GM12878 (cell line): ENCODE data around the gene ZNF567. TPM values are rescaled to one million over a fixed set of nuclear protein-coding genes. Genes with fewer than 3 reads are reported as not detected.

ENCODE experiments used
- ATAC-seq: fragments of 200-7000 bp; cut with Tn5 transposase; 3 replicates; pipeline ENCODE4 v1.9.1; 2020; ENCODE audit warnings: mild to moderate bottlenecking, moderate library complexity
- BruUV-seq: library from RNA; stranded (reverse); fragments of 400-500 nt; replicated peaks from 2 replicates; lab custom pipeline; 2021; lab: Mats Ljungman, UMichigan
- CTCF ChIA-PET: fragments of 300-600 bp; sonication (Branson Sonifier 250); formaldehyde crosslinking; extraction: SDS; loops from one replicate; lab custom pipeline; 2021; ENCODE audit warnings: inconsistent platforms; lab: Yijun Ruan, JAX
- POLR2A ChIA-PET: fragments of 350-600 bp; formaldehyde crosslinking; extraction: SDS; loops from one replicate; lab custom pipeline; 2021; ENCODE audit warnings: inconsistent platforms; lab: Charles Lee
- RAD21 ChIA-PET: fragments of 300-600 bp; sonication (Branson Sonifier 250); formaldehyde crosslinking; loops from one replicate; lab custom pipeline; 2023; ENCODE audit warnings: antibody characterized with exemption; ENCODE audit not compliant: unreplicated experiment; lab: Charles Lee
- SMC1A ChIA-PET: fragments of 300-600 bp; sonication (Branson Sonifier 250); formaldehyde crosslinking; loops from one replicate; lab custom pipeline; 2023; ENCODE audit not compliant: unreplicated experiment, uncharacterized antibody; lab: Charles Lee
- DNase-seq: peaks from one replicate; pipeline ENCODE4 v3.0.0-alpha.2; 2011; ENCODE audit warnings: low read depth, low spot score
- FAIRE-seq: peaks from 3 replicates; lab custom pipeline; 2011; peaks lifted over from hg19 to GRCh38; lab: Jason Lieb, UNC
- H2AFZ ChIP-seq: 2 replicates; pipeline ENCODE4 v1.6.0; 2011; ENCODE audit warnings: low read depth, low read length, control low read depth; ENCODE audit not compliant: control insufficient read depth
- H3K27ac ChIP-seq: 2 replicates; pipeline ENCODE4 v1.5.1; 2011; ENCODE audit warnings: control low read depth; ENCODE audit not compliant: control insufficient read depth, insufficient read depth
- H3K27me3 ChIP-seq, 2 experiments: replicated peaks in 1 of 2; 2 replicates each; pipeline versions ENCODE4 v1.6.0 to v1.6.1; 2011; ENCODE audit warnings: low read length in 1 of 2; ENCODE audit not compliant: control insufficient read depth in 2 of 2, insufficient read depth in 2 of 2
- H3K36me3 ChIP-seq, 2 experiments: 2 replicates each; pipeline ENCODE4 v1.5.1; 2011; ENCODE audit warnings: low read length in 1 of 2; ENCODE audit not compliant: control insufficient read depth in 2 of 2, insufficient read depth in 2 of 2
- H3K4me1 ChIP-seq: 2 replicates; pipeline ENCODE4 v1.6.1; 2011; ENCODE audit warnings: mild to moderate bottlenecking, low read length, moderate library complexity, mixed read lengths; ENCODE audit not compliant: control insufficient read depth, insufficient read depth
- H3K4me2 ChIP-seq: 2 replicates; pipeline ENCODE4 v1.6.0; 2011; ENCODE audit warnings: control low read depth; ENCODE audit not compliant: control insufficient read depth, insufficient read depth
- H3K4me3 ChIP-seq: fragments of 200-600 bp; sonication (generic); 2 replicates; pipeline ENCODE4 v1.5.1; 2016
- H3K79me2 ChIP-seq: 2 replicates; pipeline ENCODE4 v1.6.0; 2011; ENCODE audit warnings: low read length; ENCODE audit not compliant: control insufficient read depth, insufficient read depth
- H3K9ac ChIP-seq: 2 replicates; pipeline ENCODE4 v1.8.0; 2011; ENCODE audit warnings: low read length, control low read depth, mixed read lengths; ENCODE audit not compliant: control insufficient read depth, insufficient read depth
- H3K9me3 ChIP-seq: replicated peaks from 3 replicates; pipeline ENCODE4 v1.5.1; 2011; ENCODE audit warnings: mild to moderate bottlenecking, low read length; ENCODE audit not compliant: control insufficient read depth, insufficient read depth
- H4K20me1 ChIP-seq: 2 replicates; pipeline ENCODE4 v1.6.0; 2011; ENCODE audit not compliant: control insufficient read depth, insufficient read depth
- ASH2L ChIP-seq: fragments of 300-600, 200-600 bp; sonication (generic); IDR thresholded peaks from 2 replicates; pipeline ENCODE4 v1.6.1; 2017; ENCODE audit warnings: low read depth, mild to moderate bottlenecking, borderline replicate concordance
- CBX5 ChIP-seq: sonication (generic); IDR thresholded peaks from 2 replicates; pipeline ENCODE4 v1.6.1; 2016; ENCODE audit warnings: low read depth, moderate library complexity, mild to moderate bottlenecking, inconsistent platforms
- PAX8 ChIP-seq: fragments of 450-650 bp; IDR thresholded peaks from 2 replicates; pipeline ENCODE4 v1.6.1; 2017; ENCODE audit warnings: mild to moderate bottlenecking, moderate library complexity
- RELB ChIP-seq: fragments of 450-650 bp; IDR thresholded peaks from 2 replicates; pipeline ENCODE4 v1.6.1; 2017; ENCODE audit warnings: low read depth, mild to moderate bottlenecking, moderate library complexity
- SREBF1 ChIP-seq: IDR thresholded peaks from 2 replicates; pipeline ENCODE4 v1.6.1; 2012; ENCODE audit warnings: mild to moderate bottlenecking, low read length
- SUZ12 ChIP-seq: fragments of 200-600 bp; sonication (generic); IDR thresholded peaks from one replicate; pipeline ENCODE4 v1.6.1; 2018; ENCODE audit warnings: antibody characterized with exemption, mild to moderate bottlenecking; ENCODE audit not compliant: unreplicated experiment
- ZNF274 ChIP-seq: IDR thresholded peaks from one replicate; pipeline ENCODE4 v1.8.0; 2011; ENCODE audit not compliant: insufficient read length, insufficient read depth
- WGBS: methylation state at CpG from one replicate; pipeline ENCODE4 v1.1.6; 2016; ENCODE audit warnings: low lambda C conversion rate; ENCODE audit not compliant: insufficient replicate concordance, insufficient coverage; ENCODE audit errors: missing lambda C conversion rate; 5-methylcytosine and 5-hydroxymethylcytosine counted together
- in situ Hi-C: fragments of 300-500 bp; cut with MboI; formaldehyde crosslinking; loops from 9 replicates; pipeline ENCODE4 v1.14.3; 2018; ENCODE audit warnings: mixed read lengths
- intact Hi-C: fragments of 100-400 bp; cut with micrococcal nuclease; formaldehyde crosslinking; loops from one replicate; pipeline ENCODE4 v1.14.2; 2022; ENCODE audit not compliant: unreplicated experiment
- polyA plus RNA-seq, 11 experiments: library from polyadenylated mRNA; depleted of rRNA in 4 of 11; unstranded in 6 of 11; stranded (reverse) in 5 of 11; fragments of >200 nt; fragmentation: Nextera tagmentation in 4 of 11; fragmentation: Illumina TruSeq in 1 of 11; extraction: Ambion mirVana in 4 of 11; extraction: Trizol in 1 of 11; gene quantifications; 1 replicate in 1 of 11; 2 replicates in 10 of 11; pipeline versions ENCODE4 v1.2.1 to v1.2.3, GENCODE V29; 2011 to 2016; ENCODE audit warnings: inconsistent platforms in 2 of 11, missing spikeins in 2 of 11, low read depth in 1 of 11
- total RNA-seq, 4 experiments: library from RNA; depleted of rRNA in 3 of 4; stranded (reverse); fragments of >200 nt in 3 of 4; fragmentation: Illumina TruSeq in 1 of 4; extraction: Trizol in 1 of 4; gene quantifications; 2 replicates each; pipeline versions ENCODE4 v1.2.1 to v1.2.3, GENCODE V29; 2013 to 2021

The ZNF567 gene
- total and polyA plus RNA-seq, 10 of the 15 experiments (the other 5 are each of a cell fraction or from before 2014, with no cell fraction given): 4.9 to 11.9 (median 8.7) TPM

GRCh38 chr19:36750066-36750691 lies 62.8 kb downstream of the ZNF567 start:
- TF ChIP-seq RELB (no peak), CBX5 (no peak), ASH2L (no peak), SREBF1 (no peak), PAX8 (no peak), ZNF274 (peak; percentile 82), SUZ12 (no peak)
- Histone ChIP-seq H3K4me2 (no peak overlapping the region), H4K20me1 (no peaks in the 10 kb centered on the region), H3K9me3 (peaks cover 61% of the 10 kb centered on the region), H2AFZ (no peak overlapping the region), H3K4me3 (peak overlapping the region; percentile 20; the same call in 1 of the 2 replicates), H3K79me2 (no peaks in the 10 kb centered on the region), H3K27me3 (no peaks in the 10 kb centered on the region), H3K9ac (no peak overlapping the region), H3K4me1 (no peaks in the 10 kb centered on the region), H3K27ac (no peak overlapping the region), H3K36me3 (peaks cover 0 to 21% of the 10 kb centered on the region in 2 experiments; a peak in 2 of 4 replicates)
- in situ Hi-C loops (no loop called here), intact Hi-C loops (no loop called here)
- ATAC-seq (no peak), DNase-seq (no peak), FAIRE-seq (no peak)
- ChIA-PET SMC1A (no interaction called here), POLR2A (no interaction called here), CTCF (no interaction called here), RAD21 (no interaction called here)
- 100% methylated on average over 3 of the region's 4 CpGs for WGBS
- BruUV-seq: no TSS peak

Other genes with a start within 250 kb of the ZNF567 start
Only the 7 nearest of the 10 such genes appear.
- gene ZNF260, start 159.3 kb upstream of the ZNF567 start, total RNA-seq (2014; rRNA removed): 7.2 and 7.4 TPM in 2 replicates
- 9.7 and 9.9 TPM in 2 replicates for gene ZNF260, start 159.3 kb upstream of the ZNF567 start, total RNA-seq (2014; rRNA removed; fragmentation: Illumina TruSeq; extraction: Trizol)
- 4.3 and 5.2 TPM in 2 replicates for gene ZNF260, start 159.3 kb upstream of the ZNF567 start, total RNA-seq (2021)
- gene ZNF260, start 159.3 kb upstream of the ZNF567 start, polyA plus RNA-seq (2011; rRNA removed): 9.5 and 18.7 TPM in 2 replicates
- 6.9 and 8.7 TPM in 2 replicates for gene ZNF260, start 159.3 kb upstream of the ZNF567 start, polyA plus RNA-seq (2014; fragmentation: Illumina TruSeq; extraction: Trizol)
- gene ZNF260, start 159.3 kb upstream of the ZNF567 start, polyA plus RNA-seq (2014; fragmentation: Nextera tagmentation; extraction: Ambion mirVana): 1 to 10 TPM; 1.9 to 3.5 TPM
- gene ZNF260, start 159.3 kb upstream of the ZNF567 start, polyA plus RNA-seq (2014; rRNA removed): 3.9 and 4.4 TPM in 2 replicates
- 1 to 10 TPM; 8.3 to 9.3 TPM for gene ZNF260, start 159.3 kb upstream of the ZNF567 start, polyA plus RNA-seq (2016; fragmentation: Nextera tagmentation; extraction: Ambion mirVana)
- 5.8 and 6.1 TPM in 2 replicates for gene ZNF529, start 114.3 kb upstream of the ZNF567 start, total RNA-seq (2014; rRNA removed)
- 5.3 and 5.4 TPM in 2 replicates for gene ZNF529, start 114.3 kb upstream of the ZNF567 start, total RNA-seq (2014; rRNA removed; fragmentation: Illumina TruSeq; extraction: Trizol)
- 5.4 and 6.9 TPM in 2 replicates for gene ZNF529, start 114.3 kb upstream of the ZNF567 start, total RNA-seq (2021)
- gene ZNF529, start 114.3 kb upstream of the ZNF567 start, polyA plus RNA-seq (2011; rRNA removed): 12.5 and 19.6 TPM in 2 replicates
- gene ZNF529, start 114.3 kb upstream of the ZNF567 start, polyA plus RNA-seq (2014; fragmentation: Illumina TruSeq; extraction: Trizol): 4.6 and 6.6 TPM in 2 replicates
- gene ZNF529, start 114.3 kb upstream of the ZNF567 start, polyA plus RNA-seq (2014; fragmentation: Nextera tagmentation; extraction: Ambion mirVana): 1 to 10 TPM; 1.8 to 2.7 TPM
- 3.8 and 4.5 TPM in 2 replicates for gene ZNF529, start 114.3 kb upstream of the ZNF567 start, polyA plus RNA-seq (2014; rRNA removed)
- 1 to 10 TPM; 2.4 TPM for gene ZNF529, start 114.3 kb upstream of the ZNF567 start, polyA plus RNA-seq (2016; fragmentation: Nextera tagmentation; extraction: Ambion mirVana)
- gene ZNF382, start 82.3 kb upstream of the ZNF567 start, total RNA-seq (2014; rRNA removed): 0.16 and 0.45 TPM in 2 replicates
- 0.69 and 0.72 TPM in 2 replicates for gene ZNF382, start 82.3 kb upstream of the ZNF567 start, total RNA-seq (2014; rRNA removed; fragmentation: Illumina TruSeq; extraction: Trizol)
- 0.45 and 0.62 TPM in 2 replicates for gene ZNF382, start 82.3 kb upstream of the ZNF567 start, total RNA-seq (2021)
- 0.60 and 0.86 TPM in 2 replicates for gene ZNF382, start 82.3 kb upstream of the ZNF567 start, polyA plus RNA-seq (2011; rRNA removed)
- 0.14 and 0.37 TPM in 2 replicates for gene ZNF382, start 82.3 kb upstream of the ZNF567 start, polyA plus RNA-seq (2014; fragmentation: Illumina TruSeq; extraction: Trizol)
- gene ZNF382, start 82.3 kb upstream of the ZNF567 start, polyA plus RNA-seq (2014; fragmentation: Nextera tagmentation; extraction: Ambion mirVana): under 1 TPM; 0.02 to 0.61 TPM
- 0.13 and 0.24 TPM in 2 replicates for gene ZNF382, start 82.3 kb upstream of the ZNF567 start, polyA plus RNA-seq (2014; rRNA removed)
- gene ZNF382, start 82.3 kb upstream of the ZNF567 start, polyA plus RNA-seq (2016; fragmentation: Nextera tagmentation; extraction: Ambion mirVana): under 1 TPM; 0.51 to 0.74 TPM
- gene ZNF461, start 20.8 kb upstream of the ZNF567 start, total RNA-seq (2014; rRNA removed): 2.1 and 2.6 TPM in 2 replicates
- gene ZNF461, start 20.8 kb upstream of the ZNF567 start, total RNA-seq (2014; rRNA removed; fragmentation: Illumina TruSeq; extraction: Trizol): 3.5 and 3.6 TPM in 2 replicates
- 2.8 and 3.0 TPM in 2 replicates for gene ZNF461, start 20.8 kb upstream of the ZNF567 start, total RNA-seq (2021)
- 4.5 and 5.1 TPM in 2 replicates for gene ZNF461, start 20.8 kb upstream of the ZNF567 start, polyA plus RNA-seq (2011; rRNA removed)
- gene ZNF461, start 20.8 kb upstream of the ZNF567 start, polyA plus RNA-seq (2014; fragmentation: Illumina TruSeq; extraction: Trizol): 2.2 TPM in 2 replicates
- gene ZNF461, start 20.8 kb upstream of the ZNF567 start, polyA plus RNA-seq (2014; fragmentation: Nextera tagmentation; extraction: Ambion mirVana): 1 to 10 TPM; 1.2 to 1.3 TPM
- 2.0 and 4.0 TPM in 2 replicates for gene ZNF461, start 20.8 kb upstream of the ZNF567 start, polyA plus RNA-seq (2014; rRNA removed)
- gene ZNF461, start 20.8 kb upstream of the ZNF567 start, polyA plus RNA-seq (2016; fragmentation: Nextera tagmentation; extraction: Ambion mirVana): 1 to 10 TPM; 1.8 to 2.2 TPM
- gene ZNF850, start 85.2 kb downstream of the ZNF567 start, total RNA-seq (2014; rRNA removed): 3.4 and 4.1 TPM in 2 replicates
- gene ZNF850, start 85.2 kb downstream of the ZNF567 start, total RNA-seq (2014; rRNA removed; fragmentation: Illumina TruSeq; extraction: Trizol): 5.4 and 6.4 TPM in 2 replicates
- 4.5 and 6.1 TPM in 2 replicates for gene ZNF850, start 85.2 kb downstream of the ZNF567 start, total RNA-seq (2021)
- 5.0 and 6.3 TPM in 2 replicates for gene ZNF850, start 85.2 kb downstream of the ZNF567 start, polyA plus RNA-seq (2011; rRNA removed)
- 1.6 and 2.2 TPM in 2 replicates for gene ZNF850, start 85.2 kb downstream of the ZNF567 start, polyA plus RNA-seq (2014; fragmentation: Illumina TruSeq; extraction: Trizol)
- under 1 TPM; 0.44 to 0.63 TPM for gene ZNF850, start 85.2 kb downstream of the ZNF567 start, polyA plus RNA-seq (2014; fragmentation: Nextera tagmentation; extraction: Ambion mirVana)
- 1.7 and 2.9 TPM in 2 replicates for gene ZNF850, start 85.2 kb downstream of the ZNF567 start, polyA plus RNA-seq (2014; rRNA removed)
- gene ZNF850, start 85.2 kb downstream of the ZNF567 start, polyA plus RNA-seq (2016; fragmentation: Nextera tagmentation; extraction: Ambion mirVana): 1 to 10 TPM; 1.7 to 2.2 TPM
- 3.1 and 3.2 TPM in 2 replicates for gene ZNF790, start 150.8 kb downstream of the ZNF567 start, total RNA-seq (2014; rRNA removed)
- 5.2 and 5.3 TPM in 2 replicates for gene ZNF790, start 150.8 kb downstream of the ZNF567 start, total RNA-seq (2014; rRNA removed; fragmentation: Illumina TruSeq; extraction: Trizol)
- gene ZNF790, start 150.8 kb downstream of the ZNF567 start, total RNA-seq (2021): 2.5 and 2.9 TPM in 2 replicates
- 0.87 and 1.7 TPM in 2 replicates for gene ZNF790, start 150.8 kb downstream of the ZNF567 start, polyA plus RNA-seq (2011; rRNA removed)
- gene ZNF790, start 150.8 kb downstream of the ZNF567 start, polyA plus RNA-seq (2014; fragmentation: Illumina TruSeq; extraction: Trizol): 2.7 and 3.7 TPM in 2 replicates
- gene ZNF790, start 150.8 kb downstream of the ZNF567 start, polyA plus RNA-seq (2014; fragmentation: Nextera tagmentation; extraction: Ambion mirVana): 1 to 10 TPM; 1.6 to 2.5 TPM
- gene ZNF790, start 150.8 kb downstream of the ZNF567 start, polyA plus RNA-seq (2014; rRNA removed): 1.6 and 2.1 TPM in 2 replicates
- 1 to 10 TPM; 3.2 to 4.2 TPM for gene ZNF790, start 150.8 kb downstream of the ZNF567 start, polyA plus RNA-seq (2016; fragmentation: Nextera tagmentation; extraction: Ambion mirVana)
- 1.3 and 1.9 TPM in 2 replicates for gene ZNF345, start 163.3 kb downstream of the ZNF567 start, total RNA-seq (2014; rRNA removed)
- 1.8 and 1.9 TPM in 2 replicates for gene ZNF345, start 163.3 kb downstream of the ZNF567 start, total RNA-seq (2014; rRNA removed; fragmentation: Illumina TruSeq; extraction: Trizol)
- gene ZNF345, start 163.3 kb downstream of the ZNF567 start, total RNA-seq (2021): 1.5 and 1.8 TPM in 2 replicates
- 2.3 and 3.3 TPM in 2 replicates for gene ZNF345, start 163.3 kb downstream of the ZNF567 start, polyA plus RNA-seq (2011; rRNA removed)
- gene ZNF345, start 163.3 kb downstream of the ZNF567 start, polyA plus RNA-seq (2014; fragmentation: Illumina TruSeq; extraction: Trizol): 2.4 and 2.6 TPM in 2 replicates
- 1 to 10 TPM; 1.3 to 1.5 TPM for gene ZNF345, start 163.3 kb downstream of the ZNF567 start, polyA plus RNA-seq (2014; fragmentation: Nextera tagmentation; extraction: Ambion mirVana)
- 1.7 and 2.3 TPM in 2 replicates for gene ZNF345, start 163.3 kb downstream of the ZNF567 start, polyA plus RNA-seq (2014; rRNA removed)
- 1 to 10 TPM; 2.1 to 3.0 TPM for gene ZNF345, start 163.3 kb downstream of the ZNF567 start, polyA plus RNA-seq (2016; fragmentation: Nextera tagmentation; extraction: Ambion mirVana)